Measurements from ENCODE around the gene TRAF1.

The TRAF1 gene

DNA sequence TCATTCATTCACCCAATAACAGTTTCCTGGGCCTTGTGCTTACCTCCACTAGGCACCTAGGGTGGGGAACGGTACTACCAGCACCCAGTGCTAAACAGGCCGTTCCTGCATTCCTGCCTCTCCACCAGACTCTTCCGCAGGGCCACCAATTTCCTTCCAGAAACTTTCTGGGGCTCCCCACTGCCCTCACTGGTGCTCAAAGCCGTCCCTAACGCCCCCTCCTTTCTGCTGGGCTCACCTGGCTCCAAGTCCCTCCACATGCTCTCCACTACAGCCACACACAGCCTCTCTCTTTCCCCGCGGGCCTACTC is 51.0 kb downstream of the TRAF1 start:
- H3K4me3 ChIP-seq (ENCODE audit: low read depth, low read length) = peak overlapping the region; percentile 89
- DNase-seq (ENCODE audit: low read depth) = no peak
- TF ChIP-seq POLR2A (IDR thresholded peaks at IDR 0.05; ENCODE audit: extremely low read depth, insufficient read length) = no peak

DNA sequence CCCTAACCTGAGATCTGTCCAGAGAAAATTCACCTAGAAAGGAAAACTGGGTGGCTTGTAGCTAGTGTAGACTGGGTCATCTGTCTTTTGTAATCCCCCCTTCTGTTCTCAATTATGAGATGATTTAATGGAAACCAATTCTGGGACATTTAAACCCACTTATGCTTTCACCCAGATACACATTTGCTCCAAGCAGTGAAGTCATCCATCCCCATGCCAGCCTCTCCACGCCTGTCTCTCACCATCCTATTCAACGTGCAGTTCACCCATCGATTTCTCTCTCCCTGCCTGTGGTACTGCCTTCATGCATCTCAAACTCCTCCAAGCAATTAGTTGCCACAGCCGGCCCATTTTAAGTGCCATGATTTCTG is 51.4 kb downstream of the TRAF1 start:
- H3K4me3 ChIP-seq (ENCODE audit: low read depth, low read length) = peak overlapping the region; percentile 89
- TF ChIP-seq POLR2A (IDR thresholded peaks at IDR 0.05; ENCODE audit: extremely low read depth, insufficient read length) (no peak), MYC (IDR thresholded peaks at IDR 0.05; ENCODE audit: low read depth, low read length) (no peak)
- TF ChIP-seq, protein P1, sequence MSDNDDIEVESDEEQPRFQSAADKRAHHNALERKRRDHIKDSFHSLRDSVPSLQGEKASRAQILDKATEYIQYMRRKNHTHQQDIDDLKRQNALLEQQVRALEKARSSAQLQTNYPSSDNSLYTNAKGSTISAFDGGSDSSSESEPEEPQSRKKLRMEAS (IDR thresholded peaks at IDR 0.05; ENCODE audit: low read depth, low read length) = no peak
- TF ChIP-seq, protein P2, sequence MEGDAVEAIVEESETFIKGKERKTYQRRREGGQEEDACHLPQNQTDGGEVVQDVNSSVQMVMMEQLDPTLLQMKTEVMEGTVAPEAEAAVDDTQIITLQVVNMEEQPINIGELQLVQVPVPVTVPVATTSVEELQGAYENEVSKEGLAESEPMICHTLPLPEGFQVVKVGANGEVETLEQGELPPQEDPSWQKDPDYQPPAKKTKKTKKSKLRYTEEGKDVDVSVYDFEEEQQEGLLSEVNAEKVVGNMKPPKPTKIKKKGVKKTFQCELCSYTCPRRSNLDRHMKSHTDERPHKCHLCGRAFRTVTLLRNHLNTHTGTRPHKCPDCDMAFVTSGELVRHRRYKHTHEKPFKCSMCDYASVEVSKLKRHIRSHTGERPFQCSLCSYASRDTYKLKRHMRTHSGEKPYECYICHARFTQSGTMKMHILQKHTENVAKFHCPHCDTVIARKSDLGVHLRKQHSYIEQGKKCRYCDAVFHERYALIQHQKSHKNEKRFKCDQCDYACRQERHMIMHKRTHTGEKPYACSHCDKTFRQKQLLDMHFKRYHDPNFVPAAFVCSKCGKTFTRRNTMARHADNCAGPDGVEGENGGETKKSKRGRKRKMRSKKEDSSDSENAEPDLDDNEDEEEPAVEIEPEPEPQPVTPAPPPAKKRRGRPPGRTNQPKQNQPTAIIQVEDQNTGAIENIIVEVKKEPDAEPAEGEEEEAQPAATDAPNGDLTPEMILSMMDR (IDR thresholded peaks at IDR 0.05; ENCODE audit: low read depth, low read length) = no peak
- DNase-seq (ENCODE audit: low read depth) = no peak

DNA sequence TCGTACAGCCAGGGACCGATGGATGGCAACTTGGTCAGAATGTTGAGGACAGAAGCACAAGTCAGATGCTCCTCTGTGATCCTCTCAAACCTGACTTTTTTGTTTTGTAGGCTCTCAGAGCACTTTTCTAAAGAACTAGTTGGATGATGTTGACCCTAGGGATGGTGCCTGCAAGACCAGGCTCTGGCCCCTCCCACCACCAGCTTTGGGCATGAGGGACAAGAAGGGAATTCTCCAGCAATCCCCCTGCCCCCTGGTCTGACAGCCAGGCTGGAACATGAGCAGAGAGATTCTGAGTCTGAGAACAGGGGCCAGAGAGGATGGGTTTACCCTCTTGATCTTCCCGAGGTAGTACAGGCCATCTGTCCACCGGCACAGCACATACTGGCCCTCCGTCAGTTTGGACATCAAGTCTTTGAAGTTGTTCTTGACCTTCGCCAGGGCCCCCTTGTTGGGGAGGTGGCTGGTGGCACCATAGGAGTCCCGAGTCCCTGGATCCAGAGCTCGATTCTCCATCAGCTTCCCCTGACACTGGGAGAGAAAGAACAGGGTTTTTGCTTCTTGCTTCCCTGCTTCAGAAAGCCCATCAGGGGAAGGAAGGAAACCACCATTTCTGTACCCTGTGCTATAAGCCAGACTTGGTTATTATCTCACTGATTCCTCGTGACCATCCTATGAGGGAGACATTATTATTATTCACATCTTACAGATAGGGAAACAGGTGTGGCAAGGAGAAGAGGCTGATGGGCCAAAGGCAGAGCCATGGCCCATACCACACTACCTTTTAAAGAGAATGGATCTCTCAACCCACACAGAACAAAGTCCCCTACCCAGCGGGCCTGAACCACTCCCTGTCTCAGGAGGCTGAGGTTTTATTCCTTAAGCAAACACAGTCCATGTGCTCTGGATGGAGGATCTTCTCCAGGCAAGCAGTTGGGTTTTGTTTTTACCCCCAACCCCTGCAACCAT is 52.1 kb downstream of the TRAF1 start:
- no peak for DNase-seq (ENCODE audit: low read depth)
- H3K4me3 ChIP-seq (ENCODE audit: low read depth, low read length) = peak overlapping the region; percentile 89
- TF ChIP-seq, protein P1 (IDR thresholded peaks at IDR 0.05; ENCODE audit: low read depth, low read length) = no peak
- TF ChIP-seq, protein P2 (IDR thresholded peaks at IDR 0.05; ENCODE audit: low read depth, low read length) = no peak
- no peak for TF ChIP-seq POLR2A (IDR thresholded peaks at IDR 0.05; ENCODE audit: extremely low read depth, insufficient read length)
- no peak for TF ChIP-seq MYC (IDR thresholded peaks at IDR 0.05; ENCODE audit: low read depth, low read length)

DNA sequence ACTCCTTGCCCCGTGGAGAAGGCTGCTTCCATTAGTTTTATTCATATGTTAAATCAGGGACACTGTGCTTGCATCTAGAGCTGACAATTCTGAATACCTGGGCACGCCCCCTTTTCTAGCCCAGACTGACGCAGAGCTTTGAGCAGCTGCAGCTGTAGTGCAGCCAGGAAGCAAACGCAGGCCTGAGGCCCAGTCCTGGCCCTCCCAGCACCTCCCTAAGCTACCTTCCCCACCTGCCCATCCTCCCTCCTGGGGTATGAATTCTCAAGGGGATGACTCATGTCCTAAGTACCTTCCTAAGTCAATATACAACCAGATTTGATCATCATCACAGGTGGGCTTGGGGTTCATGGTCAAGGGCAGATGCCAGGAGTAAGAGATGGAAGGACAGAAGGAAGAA is 53.1 kb downstream of the TRAF1 start:
- no peak for DNase-seq (ENCODE audit: low read depth)
- H3K4me3 ChIP-seq (ENCODE audit: low read depth, low read length) = no peak overlapping the region
- TF ChIP-seq, protein P1 (IDR thresholded peaks at IDR 0.05; ENCODE audit: low read depth, low read length) = no peak
- TF ChIP-seq MYC (IDR thresholded peaks at IDR 0.05; ENCODE audit: low read depth, low read length) = no peak

DNA sequence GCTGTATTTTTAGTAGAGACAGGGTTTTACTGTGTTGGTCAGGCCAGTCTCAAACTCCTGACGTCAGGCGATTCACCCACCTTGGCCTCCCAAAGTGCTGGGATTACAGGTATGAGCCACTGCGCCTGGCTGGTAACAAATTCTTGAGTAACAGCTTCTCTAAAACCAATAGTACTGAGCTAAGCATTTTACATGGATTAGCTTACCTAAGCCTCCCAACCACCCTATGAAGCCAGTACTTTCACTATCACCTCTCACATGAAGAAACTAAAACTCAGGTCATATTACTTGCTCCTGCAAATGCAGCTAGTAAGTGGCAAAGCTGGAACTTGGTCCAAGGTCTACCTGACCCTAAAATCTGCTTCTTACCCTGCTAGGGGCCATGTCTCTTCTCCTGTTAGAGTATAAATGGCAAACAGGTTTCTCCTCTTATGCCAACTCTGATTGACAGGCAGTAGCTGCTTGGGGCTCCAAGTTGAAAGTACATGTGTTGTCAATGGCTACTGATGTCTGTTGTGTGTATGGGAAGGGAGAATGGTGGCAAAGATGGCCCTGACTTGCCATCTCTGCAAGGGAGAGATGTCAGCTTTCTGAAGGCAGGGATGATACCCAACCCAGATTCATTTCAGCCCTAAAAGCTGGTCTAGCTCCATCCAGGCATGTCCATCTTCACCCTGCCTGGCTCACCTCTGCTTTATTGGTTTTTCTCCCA is 53.6 kb downstream of the TRAF1 start:
- no peak overlapping the region for H3K4me3 ChIP-seq (ENCODE audit: low read depth, low read length)
- DNase-seq (ENCODE audit: low read depth) = no peak
- TF ChIP-seq MYC (IDR thresholded peaks at IDR 0.05; ENCODE audit: low read depth, low read length) = no peak
- TF ChIP-seq, protein P2 (IDR thresholded peaks at IDR 0.05; ENCODE audit: low read depth, low read length) = no peak
- TF ChIP-seq, protein P1 (IDR thresholded peaks at IDR 0.05; ENCODE audit: low read depth, low read length) = no peak
- TF ChIP-seq POLR2A (IDR thresholded peaks at IDR 0.05; ENCODE audit: extremely low read depth, insufficient read length) = no peak

DNA sequence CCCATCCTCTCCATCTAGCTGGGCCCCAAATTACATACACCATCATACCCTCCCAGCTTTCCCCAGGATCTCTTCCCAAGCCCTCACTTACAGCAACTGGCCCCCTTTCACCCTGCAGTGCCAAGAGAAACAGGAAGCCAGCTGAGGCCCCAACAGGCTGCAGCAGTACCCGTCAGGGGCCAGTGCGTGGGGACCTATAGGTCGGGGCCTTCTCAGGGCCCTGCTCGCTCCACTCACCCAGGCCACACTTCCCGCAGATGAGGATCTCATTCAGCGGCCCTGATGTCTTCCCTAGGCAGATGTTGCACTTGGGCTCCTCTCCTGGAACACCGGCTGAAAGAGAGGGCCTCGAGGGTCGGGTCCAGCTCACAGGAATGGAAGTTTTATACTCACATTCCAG is 56.4 kb downstream of the TRAF1 start:
- DNase-seq (ENCODE audit: low read depth) = peak; percentile 34
- TF ChIP-seq, protein P1 (IDR thresholded peaks at IDR 0.05; ENCODE audit: low read depth, low read length) = no peak
- TF ChIP-seq MYC (IDR thresholded peaks at IDR 0.05; ENCODE audit: low read depth, low read length) = no peak
- TF ChIP-seq, protein P2 (IDR thresholded peaks at IDR 0.05; ENCODE audit: low read depth, low read length) = no peak
- no peak for TF ChIP-seq POLR2A (IDR thresholded peaks at IDR 0.05; ENCODE audit: extremely low read depth, insufficient read length)
- H3K4me3 ChIP-seq (ENCODE audit: low read depth, low read length) = no peak overlapping the region

All from NB4 (cell line).